Panc1 (cell line): ENCODE data around the gene PNMA6E. TPM values are rescaled to one million over a fixed set of nuclear protein-coding genes. Genes with fewer than 3 reads are reported as not detected.

ENCODE experiments used
- ATAC-seq: fragments of 200-7000 bp; cut with Tn5 transposase; 2 replicates; pipeline ENCODE4 v1.9.1; 2020; ENCODE audit warnings: mild to moderate bottlenecking, moderate library complexity
- BruUV-seq: library from RNA; stranded (reverse); fragments of 400-500 nt; replicated peaks from 2 replicates; lab custom pipeline; 2021; lab: Mats Ljungman, UMichigan
- CTCF ChIA-PET: fragments of 300-600 bp; sonication (Branson Sonifier 250); formaldehyde crosslinking; loops from one replicate; lab custom pipeline; 2022; ENCODE audit warnings: antibody characterized with exemption; lab: Charles Lee
- POLR2A ChIA-PET: fragments of 300-600 bp; sonication (Branson Sonifier 250); formaldehyde crosslinking; loops from one replicate; lab custom pipeline; 2022; ENCODE audit warnings: antibody characterized with exemption; lab: Charles Lee
- DNase-seq: peaks from one replicate; pipeline ENCODE4 v3.0.0-alpha.2; 2010; ENCODE audit warnings: low read depth, low spot score
- H3K27ac ChIP-seq: 2 replicates; pipeline ENCODE4 v1.5.1; 2011; ENCODE audit warnings: mild to moderate bottlenecking, low read length, inconsistent platforms
- H3K27me3 ChIP-seq: fragments of 200-500 bp; sonication (Bioruptor generic); 2 replicates; pipeline ENCODE4 v1.6.0; 2014; ENCODE audit warnings: low read length, inconsistent platforms; ENCODE audit not compliant: control insufficient read depth, insufficient read depth
- H3K36me3 ChIP-seq: fragments of 200-500 bp; sonication (Bioruptor generic); 2 replicates; pipeline ENCODE4 v1.5.1; 2014; ENCODE audit warnings: inconsistent platforms, mild to moderate bottlenecking, low read length, moderate library complexity; ENCODE audit not compliant: control insufficient read depth, insufficient read depth
- H3K4me1 ChIP-seq: 2 replicates; pipeline ENCODE4 v1.5.1; 2011; ENCODE audit warnings: inconsistent platforms, mild to moderate bottlenecking, low read length, moderate library complexity; ENCODE audit not compliant: control insufficient read depth, insufficient read depth
- H3K4me3 ChIP-seq, 2 experiments: 2 replicates each; pipeline ENCODE4 v1.5.1; 2011 to 2012; ENCODE audit warnings: low read depth in 2 of 2, low read length in 2 of 2, mild to moderate bottlenecking in 2 of 2, inconsistent platforms in 1 of 2, moderate library complexity in 1 of 2
- H3K9me3 ChIP-seq: fragments of 200-500 bp; sonication (Bioruptor generic); 2 replicates; pipeline ENCODE4 v1.5.1; 2014; ENCODE audit warnings: low read depth, mild to moderate bottlenecking, inconsistent platforms, low read length, moderate library complexity; ENCODE audit not compliant: control insufficient read depth, insufficient read depth
- CTCF ChIP-seq: fragments of 450-650 bp; IDR thresholded peaks from 2 replicates; pipeline ENCODE4 v1.5.1; 2017; ENCODE audit warnings: mild to moderate bottlenecking
- POLR2AphosphoS5 ChIP-seq: IDR thresholded peaks from 2 replicates; pipeline ENCODE4 v1.6.1; 2012; ENCODE audit warnings: mild to moderate bottlenecking, low read depth, low read length, moderate library complexity
- REST ChIP-seq, 2 experiments: IDR thresholded peaks; 2 replicates each; pipeline ENCODE4 v1.6.1; 2011 to 2012; ENCODE audit warnings: low read depth in 2 of 2, control low read depth in 1 of 2, low read length in 1 of 2, mild to moderate bottlenecking in 1 of 2, moderate library complexity in 1 of 2; ENCODE audit not compliant: insufficient read depth in 1 of 2
- SIN3A ChIP-seq: IDR thresholded peaks from 2 replicates; pipeline ENCODE4 v1.6.1; 2012; ENCODE audit warnings: low read depth, mild to moderate bottlenecking, low read length, moderate library complexity, borderline replicate concordance; ENCODE audit not compliant: insufficient read depth
- TCF7L2 ChIP-seq: IDR thresholded peaks from 2 replicates; pipeline ENCODE4 v1.6.1; 2011; ENCODE audit warnings: mild to moderate bottlenecking, low read depth, low read length, inconsistent platforms
- in situ Hi-C: cut with HindIII; loops from 2 replicates; pipeline ENCODE4 v1.10.0; 2016; ENCODE audit warnings: low sequenced_read_pairs, low pct_unique_long_range_greater_than_20kb
- intact Hi-C: fragments of 100-400 bp; cut with micrococcal nuclease; formaldehyde crosslinking; loops from one replicate; pipeline ENCODE4 v1.10.0; 2022; ENCODE audit not compliant: unreplicated experiment
- total RNA-seq: library from RNA; stranded (reverse); gene quantifications from one replicate; pipeline ENCODE4 v1.2.1, GENCODE V29; 2021; ENCODE audit not compliant: unreplicated experiment

The PNMA6E gene
- total RNA-seq, 1 experiment from 2014 or later: not detected

- H3K27me3 ChIP-seq: peaks cover under 1% of the 10 kb centered on the region; the same call in 1 of the 2 replicates
- H3K36me3 ChIP-seq: no peaks in the 10 kb centered on the region
- H3K4me3 ChIP-seq: no peak overlapping the region
- no peaks in the 10 kb centered on the region for H3K9me3 ChIP-seq
- ATAC-seq (no peak), DNase-seq (no peak)
- intact Hi-C loops: no loop called here
- BruUV-seq: no TSS peak
- in situ Hi-C loops: no loop called here
- TF ChIP-seq TCF7L2 (no peak), CTCF (no peak), SIN3A (no peak), POLR2AphosphoS5 (no peak), REST (IDR thresholded peaks at IDR 0.05; ENCODE audit: insufficient read depth in 1 of 2, low read depth in 2 of 2, low read length in 1 of 2) (no peak)
- POLR2A ChIA-PET: no interaction called here
- H3K4me1 ChIP-seq: no peaks in the 10 kb centered on the region
- H3K27ac ChIP-seq: no peak overlapping the region
- CTCF ChIA-PET: no interaction called here
Measured at GRCh38 chrX:153378607-153379006, 22.5 kb downstream of the PNMA6E start.

- Histone ChIP-seq H3K9me3 (no peaks in the 10 kb centered on the region), H3K4me1 (no peaks in the 10 kb centered on the region), H3K4me3 (no peak overlapping the region), H3K36me3 (no peaks in the 10 kb centered on the region), H3K27me3 (peaks cover 4% of the 10 kb centered on the region; the same call in 1 of the 2 replicates), H3K27ac (no peak overlapping the region)
- DNase-seq (no peak), ATAC-seq (no peak)
- TF ChIP-seq SIN3A (no peak), REST (IDR thresholded peaks at IDR 0.05; ENCODE audit: insufficient read depth in 1 of 2, low read depth in 2 of 2, low read length in 1 of 2) (no peak), CTCF (no peak), TCF7L2 (no peak), POLR2AphosphoS5 (no peak)
- CTCF ChIA-PET: no interaction called here
- no TSS peak for BruUV-seq
- in situ Hi-C loops: no loop called here
- POLR2A ChIA-PET: no interaction called here
- intact Hi-C loops: no loop called here
Measured at GRCh38 chrX:153377727-153378126, 23.4 kb downstream of the PNMA6E start.
